GM12865 (cell line): Measurements from ENCODE around the gene SOWAHD.
"Not testable (repeated sequence)": the region's sequence is repeated elsewhere in the genome, so short reads cannot be mapped to it uniquely, and the experiment has no call there.

ENCODE experiments used
- DNase-seq: peaks from one replicate; pipeline ENCODE4 v3.0.0; 2010; ENCODE audit warnings: low read depth
- H3K4me3 ChIP-seq: 2 replicates; pipeline ENCODE4 v1.5.1; 2011; ENCODE audit warnings: mild to moderate bottlenecking, low read depth, low read length, control low read depth
- CTCF ChIP-seq: IDR thresholded peaks from 2 replicates; pipeline ENCODE4 v1.5.1; 2011; ENCODE audit warnings: low read length, control low read depth, low read depth, inconsistent platforms; ENCODE audit not compliant: insufficient read depth; ENCODE audit errors: missing control alignments

SOWAHD gene

GRCh38 chrX:119801253-119802221 is 43.1 kb downstream of the SOWAHD start:
- TF ChIP-seq CTCF, result no peak
- no peak overlapping the region for H3K4me3 ChIP-seq

GRCh38 chrX:119802546-119802945 is 44.2 kb downstream of the SOWAHD start:
- no peak for TF ChIP-seq CTCF
- no peak for DNase-seq
- H3K4me3 ChIP-seq, result no peak overlapping the region

More at GRCh38 chrX:119801253-119802221, 43.1 kb downstream of the SOWAHD start:
- DNase-seq, result no peak

GRCh38 chrX:119808461-119808860 is 50.1 kb downstream of the SOWAHD start:
- DNase-seq, H3K4me3 ChIP-seq: not testable (repeated sequence)

- TF ChIP-seq CTCF, result no peak
- no peak for DNase-seq
- no peak overlapping the region for H3K4me3 ChIP-seq
These were observed 50.8 kb downstream of the SOWAHD start for GRCh38 chrX:119809185-119809666.
